ENCODE data around the gene SPTB.

The SPTB gene

GRCh38 chr14:64784006-64784405, 95.7 kb downstream of the SPTB start:
- no peak for DNase-seq

GRCh38 chr14:64782196-64782595, 97.5 kb downstream of the SPTB start:
- no peak for DNase-seq

GRCh38 chr14:64779472-64779871, 100.2 kb downstream of the SPTB start:
- no peak for DNase-seq

GRCh38 chr14:64778104-64778754, 101.5 kb downstream of the SPTB start:
- no peak for DNase-seq

- no peak for DNase-seq
Measured at GRCh38 chr14:64777461-64777860, 102.2 kb downstream of the SPTB start.

- DNase-seq, result no peak
Measured at GRCh38 chr14:64775081-64775777, 104.5 kb downstream of the SPTB start.

GRCh38 chr14:64774272-64774671, 105.4 kb downstream of the SPTB start:
- DNase-seq, result no peak

- DNase-seq, result no peak
Measured at GRCh38 chr14:64773577-64773976, 106.1 kb downstream of the SPTB start.

- DNase-seq, result no peak
Measured at GRCh38 chr14:64773046-64773445, 106.7 kb downstream of the SPTB start.

- no peak for DNase-seq
Measured at GRCh38 chr14:64772397-64772950, 107.2 kb downstream of the SPTB start.

GRCh38 chr14:64771161-64771560, 108.5 kb downstream of the SPTB start:
- DNase-seq, result no peak

- DNase-seq, result no peak
Measured at GRCh38 chr14:64770751-64771150, 109.0 kb downstream of the SPTB start.

GRCh38 chr14:64769096-64770020, 110.3 kb downstream of the SPTB start:
- no peak for DNase-seq

GRCh38 chr14:64768401-64769095, 111.2 kb downstream of the SPTB start:
- no peak for DNase-seq

- no peak for DNase-seq
Measured at GRCh38 chr14:64767215-64767964, 112.3 kb downstream of the SPTB start.

GRCh38 chr14:64766430-64767151, 113.1 kb downstream of the SPTB start:
- no peak for DNase-seq

GRCh38 chr14:64765740-64766302, 113.9 kb downstream of the SPTB start:
- DNase-seq, result no peak

GRCh38 chr14:64764641-64765520, 114.8 kb downstream of the SPTB start:
- peak; percentile 48 to 53 for DNase-seq

- no peak for DNase-seq
Measured at GRCh38 chr14:64763801-64764621, 115.7 kb downstream of the SPTB start.

All from NCI-H1930 (cell line).